NCI-H1105 (cell line): ENCODE data around the gene CUL9.

ENCODE experiments used
- DNase-seq: peaks from one replicate; lab custom pipeline; 2025; lab: John Stamatoyannopoulos, UW

The CUL9 gene

GRCh38 chr6:43200541-43200940 lies 18.5 kb downstream of the CUL9 start:
- no peak for DNase-seq

DNA sequence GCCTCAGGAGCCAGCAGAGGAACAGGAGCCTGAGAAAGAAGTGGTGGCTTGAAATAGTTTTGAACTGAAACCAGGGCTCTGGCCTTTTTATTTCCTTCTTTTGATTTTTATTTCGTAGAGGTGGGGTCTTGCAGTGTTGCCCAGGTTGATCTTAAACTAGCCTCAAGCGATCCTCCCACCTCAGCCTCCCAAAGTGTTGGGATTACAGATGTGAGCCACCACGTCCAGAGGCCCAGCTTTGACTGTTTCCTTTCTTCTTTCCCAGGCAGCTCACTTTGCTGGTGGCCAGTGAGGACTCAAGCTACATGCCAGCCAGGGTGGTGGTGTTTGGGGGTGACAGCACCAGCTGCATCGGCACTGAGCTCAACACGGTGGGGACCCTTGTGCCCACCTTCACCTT lies 20.5 kb downstream of the CUL9 start:
- DNase-seq, result no peak

DNA sequence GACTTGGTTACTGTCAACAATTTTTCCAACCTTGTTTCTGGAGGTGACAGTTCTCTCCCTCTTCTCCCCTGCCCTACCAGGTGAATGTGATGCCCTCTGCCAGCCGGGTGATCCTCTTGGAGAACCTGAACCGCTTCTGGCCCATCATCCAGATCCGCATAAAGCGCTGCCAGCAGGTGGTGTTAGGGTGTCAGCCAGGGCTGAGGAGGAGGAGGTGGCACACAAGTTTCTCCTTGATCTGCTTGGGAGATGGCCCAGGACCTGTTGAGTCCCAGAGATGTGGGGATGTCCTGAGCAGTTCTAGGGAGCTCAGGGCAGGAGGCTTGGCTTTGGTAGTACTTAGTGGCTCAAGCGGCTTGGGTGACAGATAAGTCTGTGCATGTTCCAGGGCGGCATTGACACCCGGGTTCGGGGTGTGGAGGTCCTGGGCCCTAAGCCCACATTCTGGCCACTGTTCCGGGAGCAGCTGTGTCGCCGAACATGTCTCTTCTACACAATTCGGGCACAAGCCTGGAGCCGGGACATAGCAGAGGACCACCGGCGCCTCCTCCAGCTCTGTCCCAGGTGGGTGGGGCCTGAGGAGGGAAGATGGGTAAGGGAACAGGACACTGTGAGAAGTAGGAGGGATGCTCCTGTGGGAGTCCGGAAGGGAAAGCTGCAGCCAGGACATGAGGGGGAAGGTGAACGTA lies 21.2 kb downstream of the CUL9 start:
- no peak for DNase-seq

- no peak for DNase-seq
Observed at GRCh38 chr6:43203718-43204095, 21.7 kb downstream of the CUL9 start.

GRCh38 chr6:43204271-43205105 lies 22.5 kb downstream of the CUL9 start:
- no peak for DNase-seq

DNA sequence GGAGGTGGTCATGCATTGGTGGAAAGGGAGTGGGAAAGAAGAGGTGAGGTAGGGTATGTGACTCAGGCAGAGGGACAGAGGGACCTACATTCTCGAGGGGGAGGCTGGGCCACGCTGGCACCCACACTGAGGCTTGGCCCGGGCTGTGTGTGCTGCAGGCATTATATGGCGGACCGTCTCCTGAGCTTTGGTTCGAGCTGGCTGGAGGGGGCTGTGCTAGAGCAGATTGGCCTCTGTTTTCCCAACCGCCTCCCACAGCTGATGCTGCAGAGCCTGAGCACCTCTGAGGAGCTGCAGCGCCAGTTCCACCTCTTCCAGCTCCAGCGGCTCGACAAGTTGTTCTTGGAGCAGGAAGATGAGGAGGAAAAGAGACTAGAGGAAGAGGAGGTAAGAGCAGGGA lies 23.9 kb downstream of the CUL9 start:
- no peak for DNase-seq

- DNase-seq, result no peak
Observed at GRCh38 chr6:43207286-43207685, 25.3 kb downstream of the CUL9 start.

DNA sequence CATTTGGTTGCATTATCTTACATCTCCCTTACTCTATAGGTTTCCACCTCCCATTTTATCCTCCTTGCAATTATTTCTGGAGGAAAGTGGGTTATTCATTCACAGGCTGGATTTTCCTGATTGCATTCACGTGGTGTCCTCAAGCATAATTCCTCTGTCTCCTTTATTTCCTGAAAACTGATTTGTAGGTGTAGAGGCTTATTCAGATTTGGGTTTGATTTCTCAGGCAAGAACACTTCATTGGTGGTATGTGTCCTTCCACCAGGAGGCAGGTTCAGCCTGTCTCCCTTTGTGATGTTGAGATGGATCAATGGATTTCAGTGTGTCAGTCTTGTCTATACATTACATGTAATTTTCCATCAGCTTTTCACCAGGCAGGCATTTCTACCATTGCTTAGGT lies 30.0 kb downstream of the CUL9 start:
- no peak for DNase-seq

- DNase-seq, result no peak
Observed at GRCh38 chr6:43213431-43213830, 31.4 kb downstream of the CUL9 start.

- DNase-seq, result no peak
Observed at GRCh38 chr6:43215066-43215465, 33.1 kb downstream of the CUL9 start.

GRCh38 chr6:43216200-43216599 lies 34.2 kb downstream of the CUL9 start:
- no peak for DNase-seq

DNA sequence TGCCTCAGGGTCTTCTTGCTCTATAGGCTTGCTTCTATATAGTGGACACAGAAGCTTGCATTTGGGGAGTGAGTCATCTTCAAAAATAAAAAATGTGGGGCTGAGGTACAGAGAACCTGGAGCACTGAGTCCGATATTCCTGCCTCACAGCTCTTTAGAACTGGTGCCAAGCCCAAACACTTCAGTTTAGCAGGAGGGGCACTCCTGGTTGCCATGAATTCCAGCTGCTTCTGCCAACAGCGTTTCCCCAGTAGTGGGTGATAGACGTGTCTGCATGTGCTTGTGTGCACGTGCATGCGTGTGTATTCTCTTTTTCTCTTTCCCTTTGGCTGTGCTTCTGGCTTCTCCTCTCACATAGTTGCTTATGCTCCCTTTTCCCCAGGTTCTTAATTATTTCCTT lies 35.4 kb downstream of the CUL9 start:
- DNase-seq, result peak; percentile 12

- no peak for DNase-seq
Observed at GRCh38 chr6:43219119-43219518, 37.1 kb downstream of the CUL9 start.

GRCh38 chr6:43219814-43220213 lies 37.8 kb downstream of the CUL9 start:
- DNase-seq, result no peak

GRCh38 chr6:43220439-43220951 lies 38.5 kb downstream of the CUL9 start:
- DNase-seq, result no peak

DNA sequence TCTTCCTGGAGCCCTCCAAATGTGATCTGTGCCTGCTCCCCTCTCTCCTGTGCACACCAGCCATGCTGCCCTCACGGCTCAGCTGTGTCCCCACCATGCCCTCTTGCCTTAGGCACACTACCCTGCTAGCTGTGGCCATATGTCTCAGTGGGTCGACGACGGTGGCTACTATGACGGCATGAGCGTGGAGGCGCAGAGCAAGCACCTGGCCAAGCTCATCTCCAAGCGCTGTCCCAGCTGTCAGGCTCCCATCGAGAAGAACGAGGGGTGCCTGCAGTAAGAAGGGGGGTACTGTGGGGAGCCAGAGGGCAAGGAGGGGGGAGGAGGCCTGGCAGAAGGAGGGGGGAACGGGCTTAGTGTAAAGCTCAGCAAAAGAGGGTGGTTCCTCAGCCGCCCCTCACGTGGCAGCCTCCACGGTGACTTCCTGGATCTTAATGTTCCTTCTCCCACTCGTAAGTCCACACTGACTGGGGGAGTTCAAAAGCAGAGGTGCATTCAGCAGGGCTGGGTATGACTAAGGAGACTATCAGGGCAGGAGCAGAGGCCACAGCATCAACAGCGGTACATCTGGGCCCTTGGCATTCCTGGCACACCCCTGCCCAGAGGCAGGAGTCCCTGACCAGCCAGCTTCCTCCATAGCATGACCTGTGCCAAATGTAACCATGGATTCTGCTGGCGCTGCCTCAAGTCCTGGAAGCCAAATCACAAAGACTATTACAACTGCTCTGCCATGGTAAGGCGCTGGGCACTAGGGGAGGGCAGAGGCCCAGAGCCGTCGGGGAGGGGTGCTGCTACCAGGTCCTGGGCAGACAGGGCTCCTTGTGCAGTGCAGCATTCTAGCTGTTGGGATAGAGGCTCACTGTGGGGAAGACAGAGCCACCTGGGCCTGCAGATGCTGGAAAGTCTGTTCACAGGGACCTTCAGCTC lies 39.3 kb downstream of the CUL9 start:
- DNase-seq, result no peak

- DNase-seq, result no peak
Observed at GRCh38 chr6:43222418-43223059, 40.5 kb downstream of the CUL9 start.

GRCh38 chr6:43223175-43223574 lies 41.2 kb downstream of the CUL9 start:
- no peak for DNase-seq

- DNase-seq, result no peak
Observed at GRCh38 chr6:43226192-43226851, 44.3 kb downstream of the CUL9 start.

DNA sequence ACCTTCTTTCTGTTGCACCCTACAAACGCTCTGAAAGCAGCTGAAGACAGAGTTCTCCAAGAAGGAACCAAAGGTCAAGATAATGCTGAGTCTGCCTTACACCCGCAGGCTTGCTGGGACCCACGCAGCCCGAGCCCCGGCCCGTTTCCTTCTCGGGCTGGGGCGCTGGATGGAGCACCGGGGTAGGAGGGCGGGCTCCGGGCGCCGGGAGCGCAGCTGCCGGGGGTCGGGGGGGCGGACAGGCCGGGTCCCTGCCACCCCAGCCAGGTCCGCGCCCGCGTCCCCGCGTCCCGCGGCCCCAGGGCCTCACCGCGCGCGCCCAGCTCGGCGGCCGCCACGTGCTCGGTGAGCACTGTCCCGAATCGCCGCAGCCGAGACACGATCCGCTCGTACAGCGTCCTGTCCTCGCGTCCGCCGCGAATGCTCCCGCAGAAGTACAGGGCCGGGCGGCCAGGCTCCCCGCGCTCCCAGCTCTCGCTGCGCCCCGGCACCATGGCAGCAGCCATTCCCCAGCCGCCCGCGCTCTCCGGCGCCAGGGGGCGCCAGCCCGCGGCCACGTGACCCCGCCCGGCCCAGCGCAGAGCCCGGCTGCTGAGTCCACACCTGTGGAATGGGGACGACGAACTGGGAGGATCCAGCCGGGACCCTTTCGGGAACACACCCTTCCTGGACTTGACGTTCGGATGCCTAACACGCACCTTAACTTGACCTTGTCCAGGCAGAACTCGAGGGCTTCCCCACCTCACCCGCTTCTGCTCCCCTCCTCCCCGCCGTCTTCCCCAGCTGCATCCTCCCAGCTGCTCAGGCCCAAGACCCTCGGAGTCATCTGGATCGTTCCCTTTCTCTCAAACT lies 47.2 kb downstream of the CUL9 start, which contains the start of gene DNPH1:
DNPH1 (minus strand) TSS at position 531 of the 852 bp plus-strand sequence; CDS start at position 506, 25 bp downstream.
- DNase-seq, result peak; percentile 35
